SKM-1 (cell line): Measurements from ENCODE around the gene RUFY4.
"Not testable (repeated sequence)": the region's sequence is repeated elsewhere in the genome, so short reads cannot be mapped to it uniquely, and the experiment has no call there.

Experiments used
- DNase-seq: peaks from one replicate; lab custom pipeline; 2025; ENCODE audit not compliant: unreplicated experiment; lab: John Stamatoyannopoulos, UW

Gene RUFY4

GRCh38 chr2:218030409-218031195 lies 38.5 kb upstream of the RUFY4 start:
- no peak for DNase-seq

- DNase-seq: no peak
Measured at GRCh38 chr2:218031261-218031660, 37.8 kb upstream of the RUFY4 start.

DNA sequence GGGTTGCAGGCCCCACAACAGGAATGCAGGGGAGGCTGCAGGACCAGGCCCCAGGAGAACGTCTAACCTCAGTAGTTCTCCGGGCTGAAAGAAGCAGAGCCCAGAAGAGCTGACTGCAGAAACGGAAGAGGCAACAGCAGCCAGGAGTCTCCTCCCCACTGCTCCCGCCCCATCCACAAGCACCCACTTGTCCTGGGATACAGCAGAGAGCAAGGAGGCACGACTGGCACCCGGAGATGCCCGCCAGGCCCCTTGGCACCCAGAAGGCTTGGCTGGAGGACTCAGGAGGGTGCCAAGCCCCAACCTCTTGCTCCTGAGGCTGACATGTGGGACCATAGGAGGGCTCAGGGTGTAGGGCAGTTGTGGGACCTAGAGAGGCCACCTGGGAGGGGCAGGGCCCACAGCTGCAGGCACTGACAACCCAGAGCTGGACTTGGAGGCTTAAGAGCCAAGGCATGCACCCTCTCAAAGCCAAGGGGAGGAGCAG lies 37.2 kb upstream of the RUFY4 start:
- no peak for DNase-seq

GRCh38 chr2:218032336-218033171 lies 36.5 kb upstream of the RUFY4 start:
- DNase-seq: no peak

DNA sequence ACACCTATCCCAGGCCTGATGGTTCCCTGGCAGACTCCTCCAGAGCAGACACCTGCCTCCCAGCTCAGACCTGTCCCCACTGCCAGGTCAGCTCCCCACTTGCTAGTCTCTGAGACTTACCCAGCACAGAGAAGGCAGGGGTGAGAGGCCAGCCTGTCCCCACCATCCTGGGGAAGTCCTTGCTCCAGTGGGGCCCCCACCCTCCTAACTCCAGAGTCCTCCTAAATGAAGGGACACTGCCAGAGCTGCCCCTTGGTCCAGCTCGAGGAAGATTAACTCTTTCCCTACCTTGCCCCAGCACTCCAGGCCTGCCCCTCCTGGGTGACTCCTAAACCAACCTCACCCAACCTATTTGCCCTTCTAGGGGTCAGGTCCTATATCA lies 35.9 kb upstream of the RUFY4 start:
- no peak for DNase-seq

DNA sequence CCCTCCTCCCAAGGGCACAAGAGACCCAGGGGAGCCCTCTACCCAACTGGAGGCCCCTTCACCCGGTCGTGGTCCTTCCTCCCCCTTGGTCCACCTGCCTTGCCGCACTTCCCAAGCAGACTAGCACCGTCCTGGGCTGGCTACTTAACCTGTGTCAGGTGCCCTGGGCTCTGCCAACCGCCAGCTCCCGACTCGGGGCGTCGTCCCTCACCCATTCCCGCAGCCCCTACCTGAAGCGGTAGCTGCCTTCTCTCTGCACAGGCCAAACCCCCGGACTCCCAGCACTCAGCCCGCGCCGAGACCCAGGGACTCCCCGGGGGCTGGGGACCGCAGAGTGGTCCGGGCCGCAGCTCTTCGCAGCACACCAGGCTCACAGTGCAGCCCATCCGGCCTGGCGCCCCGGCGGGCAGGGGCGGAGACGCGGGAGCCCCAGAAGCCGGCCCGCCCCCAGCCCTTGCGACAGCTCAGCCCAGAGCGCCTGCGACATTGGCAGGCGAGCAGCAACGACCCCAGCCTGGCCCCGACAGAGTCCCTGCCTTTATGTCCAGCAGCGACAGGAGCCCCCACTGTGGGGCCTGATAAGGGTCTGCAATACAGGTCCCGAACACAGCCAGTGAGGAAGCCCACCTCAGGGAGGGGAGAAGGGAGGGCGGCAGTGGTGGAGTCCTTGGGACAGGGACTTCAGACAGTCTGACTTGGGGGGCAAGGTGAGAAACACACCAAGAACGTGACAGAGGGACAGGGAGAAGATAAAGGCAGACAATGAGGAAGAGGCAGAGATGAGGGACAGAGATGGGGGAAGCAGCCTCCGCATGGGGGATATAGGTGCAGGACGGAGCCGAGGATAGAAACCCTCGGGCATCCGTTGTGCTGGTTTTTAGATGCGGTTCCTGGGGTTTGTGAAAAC lies 35.2 kb upstream of the RUFY4 start:
- DNase-seq: no peak

- DNase-seq: peak; percentile 55
Measured at GRCh38 chr2:218034497-218035213, 34.4 kb upstream of the RUFY4 start.

GRCh38 chr2:218035463-218036100 lies 33.5 kb upstream of the RUFY4 start:
- no peak for DNase-seq

DNA sequence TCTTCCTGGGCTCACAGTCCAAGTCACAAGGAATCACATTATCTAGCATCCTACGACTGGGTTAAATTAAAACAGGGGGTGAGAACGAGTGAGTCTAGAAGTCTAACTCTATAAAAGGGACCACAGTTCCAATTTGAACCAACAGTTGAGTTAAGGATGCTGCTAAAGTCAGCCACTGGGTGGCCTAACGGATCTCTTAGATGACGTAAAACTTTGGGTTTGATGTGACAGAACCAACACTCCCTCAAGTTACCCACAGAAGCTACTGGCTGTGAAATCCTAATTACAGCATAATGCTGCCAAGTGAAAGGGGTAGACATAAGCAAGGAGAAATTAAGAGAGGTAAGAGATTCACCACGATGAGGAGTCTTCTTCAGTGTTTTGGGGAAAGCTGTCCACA lies 32.7 kb upstream of the RUFY4 start:
- DNase-seq: no peak

DNA sequence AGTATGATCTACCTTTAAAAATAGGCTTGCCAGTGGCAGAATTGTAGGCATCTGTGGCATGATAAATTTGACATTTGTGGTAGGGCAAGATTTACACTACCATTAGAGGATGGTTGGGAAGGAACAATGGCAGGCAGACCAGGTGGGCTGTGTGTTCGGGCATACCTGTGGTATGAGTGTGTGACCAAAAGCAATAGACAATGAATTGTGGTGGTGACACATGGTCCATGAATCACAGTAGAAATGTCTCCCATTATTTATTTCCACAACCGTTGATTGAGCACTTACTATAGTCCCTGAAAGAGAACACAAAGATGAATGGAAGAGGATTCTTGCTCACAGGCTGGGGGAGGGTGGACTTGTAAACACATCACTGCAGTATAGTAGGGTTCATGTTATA lies 29.9 kb upstream of the RUFY4 start:
- no peak for DNase-seq

GRCh38 chr2:218040883-218041282 lies 28.2 kb upstream of the RUFY4 start:
- DNase-seq: no peak

DNA sequence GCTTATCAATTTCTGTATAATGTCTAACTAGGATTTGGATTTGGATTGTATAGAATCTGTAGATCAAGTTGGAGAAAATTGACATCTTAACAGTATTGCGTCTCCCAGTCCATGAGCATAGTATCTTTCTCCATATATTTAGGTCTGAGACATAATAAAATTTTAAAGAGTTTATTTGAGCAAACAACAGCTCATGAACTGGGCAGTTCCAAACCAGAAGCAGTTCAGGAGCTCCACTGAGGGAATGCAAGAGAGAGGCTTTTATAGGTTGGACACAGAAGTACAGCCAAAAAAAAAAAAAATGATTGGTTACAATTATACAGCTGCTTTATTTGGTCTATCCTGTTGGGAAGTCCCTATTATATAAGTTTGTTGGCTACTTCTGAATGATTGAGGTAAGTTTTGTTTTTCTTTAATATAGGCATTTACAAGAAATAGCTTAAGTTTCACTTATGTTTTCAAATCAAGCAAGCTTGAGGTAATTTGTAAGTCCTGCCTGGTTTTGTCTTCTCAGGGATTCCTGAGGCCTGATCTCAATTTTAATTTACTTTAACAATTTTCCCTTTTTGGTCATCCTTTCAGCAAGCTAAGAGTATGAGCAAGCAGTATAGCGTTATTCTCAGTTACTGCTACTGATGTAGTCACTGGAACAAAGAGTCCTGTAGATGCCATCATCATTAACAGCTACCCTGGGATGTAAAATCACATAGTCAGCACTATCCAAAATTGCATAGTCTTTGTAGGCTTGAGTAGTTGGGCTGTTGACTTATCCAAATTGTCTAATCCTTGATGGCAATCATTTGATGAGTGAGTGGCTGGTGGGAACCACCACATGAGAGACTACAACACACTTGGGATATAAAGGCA lies 27.5 kb upstream of the RUFY4 start:
- no peak for DNase-seq

- no peak for DNase-seq
Measured at GRCh38 chr2:218043100-218043499, 26.0 kb upstream of the RUFY4 start.

DNA sequence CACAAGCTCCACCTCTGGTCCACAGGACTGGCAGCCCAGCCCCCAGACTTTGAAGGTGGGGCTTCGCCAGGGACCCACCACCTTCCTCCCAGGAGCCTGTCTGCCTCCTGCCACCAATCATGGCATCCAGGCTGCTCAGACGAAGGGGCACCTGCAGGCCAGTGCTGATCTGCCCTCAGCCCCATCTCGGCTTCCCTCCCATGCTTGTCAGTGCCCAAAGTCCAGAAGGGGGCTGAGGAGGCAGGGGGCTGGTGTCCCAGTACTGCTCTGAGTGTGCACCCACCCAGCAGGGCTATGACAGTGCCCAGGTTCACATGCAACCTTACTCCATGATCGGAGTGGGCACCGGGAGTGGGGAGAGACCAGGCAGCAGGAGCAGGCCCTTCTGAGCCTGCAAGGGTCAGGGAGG lies 25.3 kb upstream of the RUFY4 start:
- no peak for DNase-seq

GRCh38 chr2:218044599-218044998 lies 24.5 kb upstream of the RUFY4 start:
- not testable (repeated sequence) for DNase-seq

- DNase-seq: peak; percentile 73
Measured at GRCh38 chr2:218046238-218046637, 22.8 kb upstream of the RUFY4 start.

- DNase-seq: peak; percentile 39
Measured at GRCh38 chr2:218047536-218048225, 21.4 kb upstream of the RUFY4 start.

GRCh38 chr2:218051903-218052302 lies 17.1 kb upstream of the RUFY4 start:
- DNase-seq: no peak
